Measurements from ENCODE around the gene MYH11.

GRCh38 chr16:15819046-15819445, 37.8 kb downstream of the MYH11 start:
- no peak for TF ChIP-seq CTCF (conservative IDR thresholded peaks at IDR 0.05; ENCODE audit: low read length)
- TF ChIP-seq EZH2phosphoT487 (IDR thresholded peaks at IDR 0.05; ENCODE audit: borderline replicate concordance), result no peak

All from Loucy (cell line).